Prostate gland (tissue), 2 donors: ENCODE measurements around the gene LNX2. TPM values are rescaled to one million over a fixed set of nuclear protein-coding genes. Genes with fewer than 3 reads are reported as not detected.

Source experiments
- DNase-seq: peaks from one replicate; pipeline ENCODE4 v3.0.0-alpha.2; 2019; ENCODE audit warnings: low spot score
- H3K27ac ChIP-seq, 2 donors: fragments of 200-600 bp; sonication (generic); 2 replicates each; pipeline ENCODE4 v1.5.1; 2017 to 2019
- H3K27me3 ChIP-seq: fragments of 200-600 bp; sonication (generic); replicated peaks from 2 replicates; pipeline ENCODE4 v1.5.1; 2019; ENCODE audit not compliant: insufficient read depth
- H3K36me3 ChIP-seq, 2 donors: fragments of 200-600 bp; sonication (generic); 1 replicate in 1 of 2; 2 replicates in 1 of 2; pipeline versions ENCODE4 v1.5.1 to v1.8.1; 2017 to 2019
- H3K4me1 ChIP-seq: fragments of 200-600 bp; sonication (generic); replicated peaks from 2 replicates; pipeline ENCODE4 v1.5.1; 2019
- H3K4me3 ChIP-seq, 2 donors: fragments of 200-600 bp; sonication (generic); 2 replicates each; pipeline ENCODE4 v1.5.1; 2017 to 2019
- H3K9me3 ChIP-seq: fragments of 200-600 bp; sonication (generic); 2 replicates; pipeline ENCODE4 v1.5.1; 2017
- CTCF ChIP-seq, 4 experiments: fragments of 200-600 bp in 2 of 4; fragments of 450-650 bp in 2 of 4; sonication (generic) in 2 of 4; IDR thresholded peaks; 1 replicate in 3 of 4; 2 replicates in 1 of 4; pipeline ENCODE4 v1.5.1; 2016 to 2019; ENCODE audit warnings: antibody characterized with exemption in 4 of 4, mild to moderate bottlenecking in 2 of 4, moderate library complexity in 2 of 4
- POLR2A ChIP-seq: fragments of 450-650 bp; IDR thresholded peaks from one replicate; pipeline ENCODE4 v1.6.1; 2016; ENCODE audit warnings: antibody characterized with exemption, mild to moderate bottlenecking
- POLR2AphosphoS5 ChIP-seq: sonication (generic); formaldehyde crosslinking; IDR thresholded peaks from one replicate; pipeline ENCODE4 v1.6.1; 2017; ENCODE audit warnings: antibody characterized with exemption
- WGBS: methylation state at CpG from one replicate; pipeline ENCODE4 v1.1.5; 2018; 5-methylcytosine and 5-hydroxymethylcytosine counted together
- intact Hi-C: fragments of 100-400 bp; cut with DNase I; formaldehyde crosslinking; loops from one replicate; pipeline ENCODE4 v1.14.2; 2022
- total RNA-seq, 2 donors: library from RNA; depleted of rRNA; stranded (reverse); fragments of >200 nt; gene quantifications; one replicate each; pipeline ENCODE4 v1.1.0, GENCODE V29; 2016

LNX2 gene
- total RNA-seq, 2 donors from 2014 or later, result 26.3 to 34.1 TPM

GRCh38 chr13:27600711-27601110 lies 19.6 kb downstream of the LNX2 start:
- Histone ChIP-seq H3K27ac (no peak overlapping the region), H3K36me3 (no peaks in the 10 kb centered on the region), H3K4me3 (no peak overlapping the region), H3K27me3 (no peaks in the 10 kb centered on the region), H3K4me1 (no peaks in the 10 kb centered on the region), H3K9me3 (no peaks in the 10 kb centered on the region)
- TF ChIP-seq CTCF (IDR thresholded peaks at IDR 0.05) (no peak), POLR2A (no peak), POLR2AphosphoS5 (no peak)
- DNase-seq, result no peak
- intact Hi-C loops, result no loop called here
- 96% methylated on average over 1 of the region's 1 CpG for WGBS

GRCh38 chr13:27599845-27600553 lies 20.3 kb downstream of the LNX2 start:
- TF ChIP-seq POLR2A, result no peak
- peak; percentile 23 for TF ChIP-seq POLR2AphosphoS5
- no peaks in the 10 kb centered on the region for H3K4me1 ChIP-seq
- no peaks in the 10 kb centered on the region for H3K9me3 ChIP-seq
- H3K4me3 ChIP-seq, result no peak overlapping the region
- intact Hi-C loops, result no loop called here
- WGBS, result 75% methylated on average over 5 of the region's 5 CpGs
- DNase-seq, result no peak
- no peaks in the 10 kb centered on the region for H3K36me3 ChIP-seq
- H3K27me3 ChIP-seq, result no peaks in the 10 kb centered on the region
- H3K27ac ChIP-seq, result no peak overlapping the region

GRCh38 chr13:27599096-27599495 lies 21.2 kb downstream of the LNX2 start:
- H3K27me3 ChIP-seq, result no peaks in the 10 kb centered on the region
- no peak for DNase-seq
- intact Hi-C loops, result no loop called here
- H3K9me3 ChIP-seq, result no peaks in the 10 kb centered on the region
- H3K36me3 ChIP-seq, result no peaks in the 10 kb centered on the region
- no peaks in the 10 kb centered on the region for H3K4me1 ChIP-seq
- no peak overlapping the region for H3K4me3 ChIP-seq
- H3K27ac ChIP-seq, result no peak overlapping the region
- TF ChIP-seq POLR2AphosphoS5 (no peak), POLR2A (no peak), CTCF (IDR thresholded peaks at IDR 0.05) (no peak)

GRCh38 chr13:27595055-27595811 lies 25.1 kb downstream of the LNX2 start:
- intact Hi-C loops, result no loop called here
- Histone ChIP-seq H3K9me3 (no peaks in the 10 kb centered on the region), H3K36me3 (no peaks in the 10 kb centered on the region), H3K27me3 (no peaks in the 10 kb centered on the region), H3K4me1 (no peaks in the 10 kb centered on the region), H3K4me3 (no peak overlapping the region), H3K27ac (no peak overlapping the region)
- 87% methylated on average over 2 of the region's 2 CpGs for WGBS
- TF ChIP-seq CTCF (IDR thresholded peaks at IDR 0.05), result no peak
- no peak for DNase-seq

- H3K4me3 ChIP-seq, result no peak overlapping the region
- WGBS, result 79% methylated on average over 3 of the region's 3 CpGs
- DNase-seq, result no peak
- no peaks in the 10 kb centered on the region for H3K36me3 ChIP-seq
- intact Hi-C loops, result no loop called here
- TF ChIP-seq POLR2A (no peak), CTCF (IDR thresholded peaks at IDR 0.05) (no peak), POLR2AphosphoS5 (no peak)
- no peak overlapping the region for H3K27ac ChIP-seq
- no peaks in the 10 kb centered on the region for H3K27me3 ChIP-seq
- no peaks in the 10 kb centered on the region for H3K4me1 ChIP-seq
- no peaks in the 10 kb centered on the region for H3K9me3 ChIP-seq
These were observed 27.1 kb downstream of the LNX2 start for GRCh38 chr13:27593267-27593666.
